Neural cell (in vitro differentiated cells): ENCODE results near the gene DHX15.

ENCODE experiments used
- EP300 ChIP-seq: fragments of 450-650 bp; conservative IDR thresholded peaks from 2 replicates; pipeline ENCODE4 v1.6.1; 2014; ENCODE audit warnings: antibody characterized with exemption, mild to moderate bottlenecking, moderate library complexity; ENCODE audit not compliant: poor library complexity, severe bottlenecking
- EZH2 ChIP-seq: fragments of 200-600, 300-800 bp; shearing (Covaris generic), sonication (generic); IDR thresholded peaks from 2 replicates; pipeline ENCODE4 v1.6.1; 2014; ENCODE audit warnings: antibody characterized with exemption, low read length, borderline replicate concordance, mild to moderate bottlenecking; ENCODE audit not compliant: insufficient read depth, poor library complexity, severe bottlenecking
- MXI1 ChIP-seq: fragments of 450-650 bp; conservative IDR thresholded peaks from 2 replicates; pipeline ENCODE4 v1.6.1; 2014; ENCODE audit warnings: antibody characterized with exemption, mild to moderate bottlenecking; ENCODE audit not compliant: poor library complexity, severe bottlenecking
- RAD21 ChIP-seq: fragments of 450-650 bp; conservative IDR thresholded peaks from 2 replicates; pipeline ENCODE4 v1.6.1; 2014; ENCODE audit warnings: antibody characterized with exemption, mild to moderate bottlenecking, moderate library complexity
- SMC3 ChIP-seq: fragments of 450-650 bp; conservative IDR thresholded peaks from 2 replicates; pipeline ENCODE4 v1.6.1; 2014; ENCODE audit warnings: antibody characterized with exemption, mild to moderate bottlenecking, moderate library complexity; ENCODE audit not compliant: poor library complexity
- TAF1 ChIP-seq: IDR thresholded peaks from 2 replicates; pipeline ENCODE4 v1.6.1; 2012; ENCODE audit warnings: low read depth
- TF ChIP-seq, protein P1 (sequence below): fragments of 450-650 bp; IDR thresholded peaks from 2 replicates; pipeline ENCODE4 v1.5.1; 2014; ENCODE audit warnings: antibody characterized with exemption, mild to moderate bottlenecking, moderate library complexity; ENCODE audit not compliant: poor library complexity, severe bottlenecking

DNA sequence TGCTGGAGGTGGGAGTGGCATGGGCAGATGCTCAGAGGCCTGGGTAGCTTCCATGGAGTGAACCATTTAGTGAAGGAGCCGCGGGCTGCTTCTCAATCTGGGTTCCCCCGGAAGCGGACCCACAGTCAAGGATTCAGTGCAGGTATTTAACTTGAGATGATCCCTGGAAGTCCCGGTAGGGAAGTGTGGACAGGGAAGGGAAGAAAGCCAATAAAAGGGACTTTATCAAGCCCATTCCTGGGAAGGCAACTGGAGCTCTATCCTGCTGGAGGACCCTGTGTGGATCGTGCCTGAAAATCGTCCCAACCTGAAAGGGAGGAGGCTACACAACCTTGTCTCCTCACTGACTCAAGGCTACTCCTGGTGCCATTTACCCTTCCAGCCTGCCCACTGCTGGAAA is 76.9 kb downstream of the DHX15 start:
- TF ChIP-seq, protein P1, sequence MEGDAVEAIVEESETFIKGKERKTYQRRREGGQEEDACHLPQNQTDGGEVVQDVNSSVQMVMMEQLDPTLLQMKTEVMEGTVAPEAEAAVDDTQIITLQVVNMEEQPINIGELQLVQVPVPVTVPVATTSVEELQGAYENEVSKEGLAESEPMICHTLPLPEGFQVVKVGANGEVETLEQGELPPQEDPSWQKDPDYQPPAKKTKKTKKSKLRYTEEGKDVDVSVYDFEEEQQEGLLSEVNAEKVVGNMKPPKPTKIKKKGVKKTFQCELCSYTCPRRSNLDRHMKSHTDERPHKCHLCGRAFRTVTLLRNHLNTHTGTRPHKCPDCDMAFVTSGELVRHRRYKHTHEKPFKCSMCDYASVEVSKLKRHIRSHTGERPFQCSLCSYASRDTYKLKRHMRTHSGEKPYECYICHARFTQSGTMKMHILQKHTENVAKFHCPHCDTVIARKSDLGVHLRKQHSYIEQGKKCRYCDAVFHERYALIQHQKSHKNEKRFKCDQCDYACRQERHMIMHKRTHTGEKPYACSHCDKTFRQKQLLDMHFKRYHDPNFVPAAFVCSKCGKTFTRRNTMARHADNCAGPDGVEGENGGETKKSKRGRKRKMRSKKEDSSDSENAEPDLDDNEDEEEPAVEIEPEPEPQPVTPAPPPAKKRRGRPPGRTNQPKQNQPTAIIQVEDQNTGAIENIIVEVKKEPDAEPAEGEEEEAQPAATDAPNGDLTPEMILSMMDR = no peak
- TF ChIP-seq EP300 (no peak), TAF1 (no peak), RAD21 (no peak), MXI1 (no peak), EZH2 (no peak), SMC3 (no peak)
